SHP77 (cell line): ENCODE data around the gene ZBP1.

Experiments used
- DNase-seq, 2 experiments: peaks; one replicate each; lab custom pipeline; 2025; lab: John Stamatoyannopoulos, UW

The ZBP1 gene

GRCh38 chr20:57658447-57658832, 38.2 kb upstream of the ZBP1 start:
- DNase-seq, result no peak

GRCh38 chr20:57657535-57658446, 37.6 kb upstream of the ZBP1 start:
- DNase-seq, result peak; percentile 71 to 87

DNA sequence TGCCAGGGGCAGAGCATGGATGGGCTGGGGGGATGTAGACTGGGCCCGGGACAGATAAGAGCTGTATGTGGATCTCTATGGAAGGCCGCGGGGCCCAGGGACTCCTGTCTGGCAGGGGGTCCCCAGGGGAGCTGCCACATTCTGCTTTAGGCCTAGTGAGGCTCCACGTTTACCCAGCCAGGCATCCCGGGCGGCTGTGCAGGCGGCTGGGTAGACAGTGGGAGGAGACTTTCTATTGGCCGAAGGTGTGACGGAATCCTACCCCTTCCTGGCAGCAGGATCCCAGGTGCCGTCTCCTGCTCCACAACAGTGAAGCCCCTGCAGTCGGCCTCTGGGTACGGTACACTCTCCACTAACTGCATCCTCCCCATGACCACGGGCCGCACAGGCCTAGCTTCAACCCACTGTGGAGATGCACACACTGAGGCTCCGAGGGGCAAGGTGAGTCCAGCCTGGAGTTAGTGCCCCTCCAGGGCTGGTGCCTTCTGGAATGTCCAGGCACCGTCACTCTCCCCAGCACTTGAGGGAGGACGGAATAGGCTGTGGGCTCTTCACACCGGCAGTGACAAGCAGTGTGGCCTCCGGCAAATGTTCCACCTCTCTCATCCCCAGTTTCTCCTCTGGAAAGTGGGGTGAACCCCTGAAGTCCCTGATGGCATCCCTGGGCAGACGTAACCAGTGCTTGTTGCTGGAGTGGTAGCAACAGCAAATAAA, 36.8 kb upstream of the ZBP1 start:
- no peak for DNase-seq

DNA sequence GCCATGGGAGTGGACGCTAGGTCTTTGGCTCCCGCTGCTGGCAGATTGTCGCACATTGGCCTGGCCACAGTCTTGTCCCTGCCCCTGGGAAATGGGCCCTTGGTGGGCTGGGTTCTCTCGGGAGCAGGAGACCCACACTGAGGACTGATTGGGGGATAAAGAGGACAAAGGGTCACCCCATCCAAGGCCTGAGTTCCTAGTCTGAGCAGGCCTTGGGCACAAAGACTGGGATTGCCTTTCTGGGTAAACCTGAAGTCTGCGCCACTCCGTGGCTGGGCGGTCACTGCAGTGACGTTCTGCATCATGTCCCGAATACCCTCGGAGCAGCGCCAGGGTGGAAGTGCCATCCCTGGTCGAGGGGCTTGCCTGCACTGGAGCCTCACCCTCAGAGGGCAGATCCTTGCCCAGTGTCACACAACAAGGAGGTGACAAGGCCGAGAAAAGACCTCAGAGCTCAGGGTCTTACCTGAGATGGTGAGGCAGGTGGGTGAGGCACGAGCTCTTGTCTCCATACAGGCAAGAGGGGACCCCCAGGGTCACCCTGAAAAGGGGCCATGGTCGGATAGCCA, 36.1 kb upstream of the ZBP1 start:
- DNase-seq, result no peak

- no peak for DNase-seq
These were observed 35.6 kb upstream of the ZBP1 start for GRCh38 chr20:57655809-57656155.

DNA sequence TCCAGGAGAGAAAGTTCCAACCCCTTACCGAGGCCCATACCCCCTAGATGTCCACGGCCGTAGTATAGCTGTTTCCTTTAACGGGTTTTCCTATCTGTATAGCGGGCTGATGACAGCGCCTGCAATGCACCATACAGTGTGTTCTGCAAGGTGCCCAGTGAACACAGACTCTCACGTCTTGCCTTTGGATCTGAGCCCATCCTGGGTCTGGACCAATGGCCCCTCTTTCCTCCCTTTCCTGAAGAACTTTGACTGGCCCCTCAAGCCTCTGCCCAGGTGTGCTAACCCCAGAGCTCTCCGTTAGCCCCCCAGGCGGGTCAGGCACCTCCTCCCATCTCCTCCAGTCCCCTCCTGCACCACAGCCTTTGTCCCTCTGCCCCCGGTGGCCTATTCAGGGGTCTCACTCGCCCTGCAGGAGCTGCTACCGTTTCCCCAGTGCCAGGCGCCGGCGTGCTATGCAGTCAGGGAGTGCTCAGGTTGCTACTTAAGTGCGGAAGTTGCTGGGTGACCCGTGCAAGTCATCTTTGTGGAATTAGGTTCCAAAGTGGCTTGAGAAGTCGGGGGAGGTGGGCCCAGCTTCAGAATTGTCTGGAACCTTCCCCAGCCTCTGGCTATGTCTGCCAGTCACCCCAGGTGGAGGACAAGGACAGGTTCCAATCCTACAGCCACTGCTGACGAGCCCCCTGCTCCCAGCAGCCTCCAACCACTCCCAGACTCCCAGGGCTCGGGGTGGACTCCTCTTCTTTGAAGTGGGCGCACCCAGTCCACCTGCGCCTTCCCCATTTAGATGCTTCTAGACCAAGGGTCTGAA, 35.0 kb upstream of the ZBP1 start:
- DNase-seq, result no peak

DNA sequence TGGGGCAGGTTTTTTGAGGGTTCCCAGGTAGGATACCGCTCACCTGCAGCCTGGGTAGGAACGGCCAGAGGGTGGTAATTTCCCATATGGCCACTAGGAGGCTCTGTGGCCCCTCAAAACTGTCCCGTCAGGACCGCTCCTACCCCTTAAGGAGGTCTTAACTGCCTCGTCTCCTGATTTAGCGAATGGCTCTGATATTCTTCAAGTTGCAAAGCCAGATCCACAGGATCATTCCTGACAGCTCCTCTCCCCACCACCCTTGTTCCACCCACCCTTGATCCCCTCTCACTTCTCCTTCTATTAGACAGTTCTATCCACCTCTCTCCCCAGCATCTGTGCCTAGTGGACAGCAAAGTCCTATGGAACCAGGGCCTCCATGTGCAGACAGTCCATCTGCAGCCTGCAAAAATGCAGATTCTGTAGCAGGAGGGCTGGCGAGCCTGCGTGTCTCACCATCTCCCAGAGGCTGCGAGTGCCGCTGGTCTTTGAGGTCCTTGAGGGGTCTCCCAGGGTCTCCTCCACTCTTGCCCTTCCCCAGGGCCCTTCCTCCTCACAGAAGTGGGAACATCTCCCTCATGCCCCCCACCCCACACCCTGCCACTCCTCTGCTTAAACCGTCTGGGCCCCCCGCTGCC, 34.3 kb upstream of the ZBP1 start:
- DNase-seq, result peak; percentile 25 to 32

DNA sequence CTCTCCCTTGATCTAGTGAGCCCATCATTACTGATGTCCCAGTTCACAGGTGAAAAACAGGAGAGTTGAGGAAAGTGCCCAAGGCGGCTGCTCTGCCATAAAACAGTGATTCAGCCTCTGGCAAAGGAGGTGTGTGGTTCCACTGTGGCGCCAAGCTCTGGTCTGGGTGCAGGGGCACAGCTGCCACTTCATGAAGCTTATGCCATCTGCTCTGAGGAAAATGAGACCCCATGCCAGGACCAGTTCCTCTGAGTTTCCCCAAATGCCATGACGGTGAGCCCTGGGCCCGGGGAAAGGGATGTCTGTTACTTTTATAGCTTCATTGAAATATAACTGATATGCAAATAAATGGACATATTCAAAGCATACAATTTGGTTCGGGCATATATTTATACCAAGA, 33.7 kb upstream of the ZBP1 start:
- no peak for DNase-seq

DNA sequence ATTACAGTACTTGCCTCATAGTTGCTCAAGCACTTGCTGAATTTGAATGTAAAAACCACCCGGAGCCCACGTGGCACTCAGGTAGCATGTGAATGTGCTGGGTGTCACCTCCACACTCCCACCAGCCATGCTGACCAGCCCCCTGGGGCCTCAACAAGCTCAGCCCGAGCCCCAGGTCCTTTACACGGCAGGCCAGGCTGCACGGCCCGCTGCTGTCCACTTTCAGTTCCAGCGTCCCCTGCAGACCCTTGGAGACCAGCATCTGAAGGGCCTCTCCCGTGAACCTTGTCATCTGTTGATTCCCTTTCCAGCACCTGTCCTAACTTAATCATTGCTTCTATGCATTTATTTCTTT, 33.3 kb upstream of the ZBP1 start:
- DNase-seq, result no peak

GRCh38 chr20:57652606-57653545, 32.6 kb upstream of the ZBP1 start:
- no peak for DNase-seq

DNA sequence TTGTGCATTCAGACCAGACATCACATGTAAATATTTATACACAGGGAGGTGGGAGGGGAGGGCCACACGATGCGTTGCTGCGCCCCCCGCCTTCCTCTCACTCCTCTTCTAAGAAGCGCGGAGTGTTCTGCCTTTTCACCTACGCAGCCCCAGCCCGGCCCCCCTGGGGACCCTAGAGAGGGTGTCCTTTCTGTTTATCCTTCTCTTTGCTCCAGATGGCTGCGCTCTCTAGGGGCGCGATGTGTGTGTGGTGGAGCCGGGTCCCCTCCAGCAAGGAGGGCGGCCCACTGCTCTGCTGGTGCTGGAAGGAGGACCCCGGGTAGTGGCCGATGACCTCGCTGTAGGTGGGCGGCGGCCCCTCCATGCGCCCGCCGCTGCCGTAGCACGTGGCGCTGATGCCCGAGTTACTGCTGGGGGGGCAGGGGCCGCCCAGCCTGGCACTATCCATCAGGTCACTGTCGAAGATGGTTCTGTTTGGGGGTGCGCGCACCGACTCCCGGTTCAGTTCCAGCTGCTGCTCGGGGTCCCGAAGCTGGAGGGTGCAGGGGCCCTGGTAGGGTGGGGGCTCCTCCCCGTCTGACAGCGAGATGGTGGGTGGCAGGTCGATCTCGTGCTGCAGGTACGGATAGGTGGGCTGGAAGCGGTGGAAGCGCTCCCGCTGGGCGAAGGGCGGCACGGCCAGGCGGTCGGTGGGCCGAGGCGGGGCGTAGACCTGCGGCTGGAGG, 31.8 kb upstream of the ZBP1 start:
- DNase-seq, result no peak

- DNase-seq, result peak in 1 of 2 experiments; percentile 25
These were observed 30.7 kb upstream of the ZBP1 start for GRCh38 chr20:57650756-57651483.

- no peak for DNase-seq
These were observed 30.0 kb upstream of the ZBP1 start for GRCh38 chr20:57650266-57650665.

- no peak for DNase-seq
These were observed 29.4 kb upstream of the ZBP1 start for GRCh38 chr20:57649617-57650015.

- DNase-seq, result no peak
These were observed 28.8 kb upstream of the ZBP1 start for GRCh38 chr20:57648878-57649616.

- DNase-seq, result no peak
These were observed 27.9 kb upstream of the ZBP1 start for GRCh38 chr20:57647933-57648785.
